ENCODE measurements around the gene TNS1. TPM values are rescaled to one million over a fixed set of nuclear protein-coding genes. Genes with fewer than 3 reads are reported as not detected.
"Not testable (repeated sequence)": the region's sequence is repeated elsewhere in the genome, so short reads cannot be mapped to it uniquely, and the experiment has no call there.

Gene TNS1
- total RNA-seq, 6 experiments from 2014 or later, result 113 to 139 (median 126) TPM

GRCh38 chr2:218020966-218021535 lies 18.3 kb upstream of the TNS1 start:
- Mint-ChIP-seq H3K4me1 (ENCODE audit: low read depth) (no peaks in the 10 kb centered on the region), H3K9me3 (no peaks in the 10 kb centered on the region), H3K4me3 (no peak overlapping the region), H3K27me3 (ENCODE audit: insufficient read depth) (peaks cover 12% of the 10 kb centered on the region), H3K36me3 (ENCODE audit: low read depth) (no peaks in the 10 kb centered on the region), H3K27ac (no peak overlapping the region)
- TF ChIP-seq, protein P1, sequence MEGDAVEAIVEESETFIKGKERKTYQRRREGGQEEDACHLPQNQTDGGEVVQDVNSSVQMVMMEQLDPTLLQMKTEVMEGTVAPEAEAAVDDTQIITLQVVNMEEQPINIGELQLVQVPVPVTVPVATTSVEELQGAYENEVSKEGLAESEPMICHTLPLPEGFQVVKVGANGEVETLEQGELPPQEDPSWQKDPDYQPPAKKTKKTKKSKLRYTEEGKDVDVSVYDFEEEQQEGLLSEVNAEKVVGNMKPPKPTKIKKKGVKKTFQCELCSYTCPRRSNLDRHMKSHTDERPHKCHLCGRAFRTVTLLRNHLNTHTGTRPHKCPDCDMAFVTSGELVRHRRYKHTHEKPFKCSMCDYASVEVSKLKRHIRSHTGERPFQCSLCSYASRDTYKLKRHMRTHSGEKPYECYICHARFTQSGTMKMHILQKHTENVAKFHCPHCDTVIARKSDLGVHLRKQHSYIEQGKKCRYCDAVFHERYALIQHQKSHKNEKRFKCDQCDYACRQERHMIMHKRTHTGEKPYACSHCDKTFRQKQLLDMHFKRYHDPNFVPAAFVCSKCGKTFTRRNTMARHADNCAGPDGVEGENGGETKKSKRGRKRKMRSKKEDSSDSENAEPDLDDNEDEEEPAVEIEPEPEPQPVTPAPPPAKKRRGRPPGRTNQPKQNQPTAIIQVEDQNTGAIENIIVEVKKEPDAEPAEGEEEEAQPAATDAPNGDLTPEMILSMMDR (IDR thresholded peaks at IDR 0.05), result no peak
- no peak for DNase-seq

GRCh38 chr2:218020281-218020680 lies 17.5 kb upstream of the TNS1 start:
- Mint-ChIP-seq H3K27me3 (ENCODE audit: insufficient read depth) (peaks cover 12% of the 10 kb centered on the region), H3K27ac (no peak overlapping the region), H3K4me3 (no peak overlapping the region), H3K4me1 (ENCODE audit: low read depth) (no peaks in the 10 kb centered on the region), H3K9me3 (no peaks in the 10 kb centered on the region), H3K36me3 (ENCODE audit: low read depth) (no peaks in the 10 kb centered on the region)
- DNase-seq, result no peak
- TF ChIP-seq, protein P1 (IDR thresholded peaks at IDR 0.05), result no peak

DNA sequence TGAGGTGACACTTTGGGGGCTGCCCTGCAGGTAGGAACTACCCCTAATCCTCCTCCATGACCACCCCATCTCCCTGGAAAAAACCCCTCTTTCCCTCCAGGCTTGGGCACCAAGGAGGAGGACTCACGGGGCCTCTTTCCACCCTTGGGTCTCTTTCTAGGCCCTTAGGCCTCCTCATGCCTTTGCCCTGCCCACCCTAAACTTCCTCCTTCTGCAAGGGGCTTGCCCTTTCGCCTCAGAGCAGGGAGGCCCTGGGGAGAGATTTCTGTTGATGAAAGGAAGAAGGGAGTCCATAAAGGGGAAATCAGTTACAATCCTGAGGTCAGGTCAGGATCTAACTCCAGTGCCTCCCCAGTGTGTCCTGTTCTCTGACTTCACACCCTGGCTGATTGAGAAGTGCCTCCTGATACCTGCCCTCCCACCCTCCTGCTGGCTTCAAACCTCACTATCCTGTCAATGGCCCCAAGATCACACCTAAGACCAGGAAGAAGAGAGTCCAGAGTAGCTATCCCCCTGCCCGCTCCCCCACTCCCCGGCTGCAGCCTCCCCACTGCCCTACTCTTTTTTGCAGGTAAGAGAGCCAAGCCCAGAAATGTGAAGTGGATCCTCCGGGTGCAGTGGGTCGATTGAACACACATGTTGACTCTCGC lies 16.7 kb upstream of the TNS1 start:
- no peak overlapping the region for H3K27ac Mint-ChIP-seq
- no peaks in the 10 kb centered on the region for H3K4me1 Mint-ChIP-seq (ENCODE audit: low read depth)
- peaks cover 12% of the 10 kb centered on the region for H3K27me3 Mint-ChIP-seq (ENCODE audit: insufficient read depth)
- no peaks in the 10 kb centered on the region for H3K9me3 Mint-ChIP-seq
- no peaks in the 10 kb centered on the region for H3K36me3 Mint-ChIP-seq (ENCODE audit: low read depth)
- no peak for DNase-seq
- no peak overlapping the region for H3K4me3 Mint-ChIP-seq
- TF ChIP-seq, protein P1 (IDR thresholded peaks at IDR 0.05), result no peak

GRCh38 chr2:218018842-218019125 lies 16.0 kb upstream of the TNS1 start:
- H3K27me3 Mint-ChIP-seq (ENCODE audit: insufficient read depth); H3K36me3 Mint-ChIP-seq (ENCODE audit: low read depth); H3K9me3 Mint-ChIP-seq; H3K4me1 Mint-ChIP-seq (ENCODE audit: low read depth); H3K4me3 Mint-ChIP-seq; H3K27ac Mint-ChIP-seq; DNase-seq: not testable (repeated sequence)

DNA sequence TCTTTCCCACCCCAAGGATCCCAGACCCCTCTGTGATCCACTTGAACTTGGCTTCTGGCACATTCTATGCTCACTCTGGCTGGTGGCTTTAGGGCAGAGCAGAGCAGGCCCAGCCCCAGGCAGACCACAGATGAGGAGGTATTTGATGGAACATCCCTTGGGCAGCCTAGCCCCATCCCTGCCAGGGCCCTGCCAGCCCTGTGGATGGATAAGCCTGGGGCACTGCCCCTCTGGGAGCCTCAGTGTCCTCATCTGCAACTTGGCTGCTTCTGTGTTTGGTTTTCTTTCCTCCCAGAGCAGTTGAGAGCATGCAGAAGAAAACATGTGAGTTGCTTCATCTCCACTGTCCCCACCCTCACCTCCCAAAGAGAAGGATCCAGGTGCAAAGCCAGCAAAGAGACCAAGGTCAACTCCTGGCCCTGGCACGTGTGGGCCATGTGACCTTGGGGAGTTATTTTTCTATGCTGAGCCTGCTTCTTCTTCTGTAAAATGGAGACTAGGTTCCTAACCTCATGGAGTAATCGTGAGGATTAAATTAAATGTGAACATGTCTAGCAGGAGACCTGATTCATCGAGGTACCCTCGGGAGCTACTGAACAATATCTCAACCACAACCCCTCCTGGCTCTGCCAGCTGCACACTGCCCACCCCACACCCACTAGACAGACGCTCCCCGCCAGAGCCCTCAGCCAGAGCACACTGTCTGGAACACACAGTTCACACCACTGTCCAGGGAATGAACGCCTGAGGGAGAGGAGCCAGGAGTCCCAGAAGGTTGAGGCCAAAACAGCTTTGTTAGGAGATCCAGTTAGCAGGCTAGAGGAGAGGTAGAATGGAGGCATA lies 14.6 kb upstream of the TNS1 start:
- DNase-seq, result no peak
- H3K27ac Mint-ChIP-seq, result no peak overlapping the region
- TF ChIP-seq, protein P1 (IDR thresholded peaks at IDR 0.05), result no peak
- no peaks in the 10 kb centered on the region for H3K4me1 Mint-ChIP-seq (ENCODE audit: low read depth)
- H3K36me3 Mint-ChIP-seq (ENCODE audit: low read depth), result no peaks in the 10 kb centered on the region
- no peaks in the 10 kb centered on the region for H3K9me3 Mint-ChIP-seq
- H3K4me3 Mint-ChIP-seq, result no peak overlapping the region
- peaks cover 7% of the 10 kb centered on the region for H3K27me3 Mint-ChIP-seq (ENCODE audit: insufficient read depth)

DNA sequence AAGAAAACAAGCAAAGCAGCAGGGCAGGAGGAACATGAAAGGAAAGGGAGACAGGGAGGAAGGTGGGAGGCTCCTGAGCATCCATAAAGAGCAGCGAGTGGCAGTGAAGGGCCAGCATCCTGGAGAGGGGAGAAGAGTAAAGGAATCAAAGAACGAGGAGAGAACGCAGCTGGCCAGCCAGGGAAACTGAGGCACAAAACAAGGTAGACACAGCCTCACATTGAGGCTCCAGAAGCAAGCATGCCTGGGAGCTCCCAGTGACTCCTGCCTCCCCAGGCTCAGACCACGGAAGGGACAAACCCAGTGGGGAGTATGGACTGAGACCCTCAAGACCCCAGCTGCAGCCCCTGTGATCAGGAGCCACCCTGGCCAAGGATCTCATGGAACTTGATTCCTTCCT lies 14.0 kb upstream of the TNS1 start:
- Mint-ChIP-seq H3K36me3 (ENCODE audit: low read depth) (no peaks in the 10 kb centered on the region), H3K27me3 (ENCODE audit: insufficient read depth) (peaks cover 7% of the 10 kb centered on the region), H3K4me1 (ENCODE audit: low read depth) (no peaks in the 10 kb centered on the region), H3K27ac (no peak overlapping the region), H3K9me3 (no peaks in the 10 kb centered on the region), H3K4me3 (no peak overlapping the region)
- DNase-seq, result no peak
- TF ChIP-seq, protein P1 (IDR thresholded peaks at IDR 0.05), result no peak

Data from HFFc6 (cell line).